Activated CD4-positive, alpha-beta T cell treated with anti-CD3 and anti-CD28 coated beads, Interleukin-2, amount 50 U/mL, for 16 hours (primary cell): Measurements from ENCODE around the gene IGF2R.

ENCODE experiments used
- DNase-seq: peaks from one replicate; pipeline ENCODE4 v3.0.0-alpha.2; 2020

IGF2R gene

GRCh38 chr6:160142115-160142715 lies 173.3 kb downstream of the IGF2R start:
- DNase-seq = no peak

GRCh38 chr6:160146454-160147145 lies 177.7 kb downstream of the IGF2R start:
- no peak for DNase-seq

- no peak for DNase-seq
These were observed 178.3 kb downstream of the IGF2R start for GRCh38 chr6:160147146-160147536.

- no peak for DNase-seq
These were observed 185.6 kb downstream of the IGF2R start for GRCh38 chr6:160154471-160154870.

GRCh38 chr6:160156842-160157241 lies 188.0 kb downstream of the IGF2R start:
- no peak for DNase-seq

- no peak for DNase-seq
These were observed 191.6 kb downstream of the IGF2R start for GRCh38 chr6:160160450-160160849.
